HepG2 (cell line): ENCODE data around the gene PARP8. TPM values are rescaled to one million over a fixed set of nuclear protein-coding genes. Genes with fewer than 3 reads are reported as not detected.

Source experiments
- DNMT3B ChIP-seq: conservative IDR thresholded peaks from 2 replicates; pipeline ENCODE4 v1.6.1; 2016; ENCODE audit warnings: missing biosample characterization, control low read depth
- MYNN ChIP-seq: sonication (generic); formaldehyde crosslinking; IDR thresholded peaks from 2 replicates; pipeline ENCODE4 v1.4.0; 2020; ENCODE audit warnings: mild to moderate bottlenecking, low read depth, missing genetic modification reagents
- RFX1 ChIP-seq: fragments of 450-650 bp; IDR thresholded peaks from 2 replicates; pipeline ENCODE4 v1.6.1; 2017
- polyA plus RNA-seq, 8 experiments: library from polyadenylated mRNA; depleted of rRNA in 3 of 8; stranded (reverse) in 7 of 8; unstranded in 1 of 8; fragments of >200 nt; fragmentation: Illumina TruSeq in 4 of 8; extraction: Trizol in 4 of 8; gene quantifications; 2 replicates each; pipeline versions ENCODE4 v1.2.1 to v1.2.3, GENCODE V29; 2011 to 2016; ENCODE audit warnings: low read depth in 4 of 8, missing spikeins in 1 of 8, mixed read lengths in 1 of 8; ENCODE audit not compliant: insufficient read depth in 1 of 8
- total RNA-seq, 5 experiments: library from RNA; depleted of rRNA; stranded (reverse); fragments of >200 nt; fragmentation: Illumina TruSeq; extraction: Trizol; gene quantifications; 2 replicates each; pipeline ENCODE4 v1.2.3, GENCODE V29; 2016; ENCODE audit warnings: low read depth in 1 of 5
- TF ChIP-seq, protein P1 (sequence below): sonication (generic); formaldehyde crosslinking; IDR thresholded peaks from 2 replicates; pipeline ENCODE4 v1.4.0; 2020; ENCODE audit warnings: mild to moderate bottlenecking, missing genetic modification reagents
- TF ChIP-seq, protein P2 (sequence below): sonication (generic); formaldehyde crosslinking; IDR thresholded peaks from 2 replicates; pipeline ENCODE4 v1.5.0; 2020; ENCODE audit warnings: mild to moderate bottlenecking, missing genetic modification reagents, borderline replicate concordance
- TF ChIP-seq, protein P3 (sequence below): sonication (generic); formaldehyde crosslinking; IDR thresholded peaks from 2 replicates; pipeline ENCODE4 v1.5.1; 2020; ENCODE audit warnings: mild to moderate bottlenecking, moderate library complexity, missing genetic modification reagents

Gene PARP8
- total and polyA plus RNA-seq, 2 of the 13 experiments (the other 11 are each of a cell fraction or from before 2014, with no cell fraction given): 0.11 to 0.29 TPM

DNA sequence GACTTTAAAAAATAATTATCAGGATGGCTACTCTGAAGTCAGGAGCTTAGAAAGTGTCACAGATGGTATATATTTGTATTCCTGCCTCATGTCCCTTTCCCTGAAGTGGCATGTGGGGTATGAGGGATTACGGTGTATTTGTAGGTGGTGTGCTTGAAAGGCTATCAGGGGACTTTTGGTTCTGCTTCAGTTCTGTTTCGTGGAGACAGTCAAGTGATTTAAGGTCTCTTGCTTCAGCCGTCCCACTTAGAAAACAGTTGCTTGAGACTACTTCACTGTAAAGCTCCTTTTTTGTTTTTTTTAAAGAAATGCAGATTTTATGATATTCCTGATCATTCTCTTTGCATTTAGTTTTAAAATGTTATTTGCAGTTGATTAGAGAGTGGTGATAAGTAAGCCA lies 18.3 kb downstream of the PARP8 start (continued):
- TF ChIP-seq, protein P1, sequence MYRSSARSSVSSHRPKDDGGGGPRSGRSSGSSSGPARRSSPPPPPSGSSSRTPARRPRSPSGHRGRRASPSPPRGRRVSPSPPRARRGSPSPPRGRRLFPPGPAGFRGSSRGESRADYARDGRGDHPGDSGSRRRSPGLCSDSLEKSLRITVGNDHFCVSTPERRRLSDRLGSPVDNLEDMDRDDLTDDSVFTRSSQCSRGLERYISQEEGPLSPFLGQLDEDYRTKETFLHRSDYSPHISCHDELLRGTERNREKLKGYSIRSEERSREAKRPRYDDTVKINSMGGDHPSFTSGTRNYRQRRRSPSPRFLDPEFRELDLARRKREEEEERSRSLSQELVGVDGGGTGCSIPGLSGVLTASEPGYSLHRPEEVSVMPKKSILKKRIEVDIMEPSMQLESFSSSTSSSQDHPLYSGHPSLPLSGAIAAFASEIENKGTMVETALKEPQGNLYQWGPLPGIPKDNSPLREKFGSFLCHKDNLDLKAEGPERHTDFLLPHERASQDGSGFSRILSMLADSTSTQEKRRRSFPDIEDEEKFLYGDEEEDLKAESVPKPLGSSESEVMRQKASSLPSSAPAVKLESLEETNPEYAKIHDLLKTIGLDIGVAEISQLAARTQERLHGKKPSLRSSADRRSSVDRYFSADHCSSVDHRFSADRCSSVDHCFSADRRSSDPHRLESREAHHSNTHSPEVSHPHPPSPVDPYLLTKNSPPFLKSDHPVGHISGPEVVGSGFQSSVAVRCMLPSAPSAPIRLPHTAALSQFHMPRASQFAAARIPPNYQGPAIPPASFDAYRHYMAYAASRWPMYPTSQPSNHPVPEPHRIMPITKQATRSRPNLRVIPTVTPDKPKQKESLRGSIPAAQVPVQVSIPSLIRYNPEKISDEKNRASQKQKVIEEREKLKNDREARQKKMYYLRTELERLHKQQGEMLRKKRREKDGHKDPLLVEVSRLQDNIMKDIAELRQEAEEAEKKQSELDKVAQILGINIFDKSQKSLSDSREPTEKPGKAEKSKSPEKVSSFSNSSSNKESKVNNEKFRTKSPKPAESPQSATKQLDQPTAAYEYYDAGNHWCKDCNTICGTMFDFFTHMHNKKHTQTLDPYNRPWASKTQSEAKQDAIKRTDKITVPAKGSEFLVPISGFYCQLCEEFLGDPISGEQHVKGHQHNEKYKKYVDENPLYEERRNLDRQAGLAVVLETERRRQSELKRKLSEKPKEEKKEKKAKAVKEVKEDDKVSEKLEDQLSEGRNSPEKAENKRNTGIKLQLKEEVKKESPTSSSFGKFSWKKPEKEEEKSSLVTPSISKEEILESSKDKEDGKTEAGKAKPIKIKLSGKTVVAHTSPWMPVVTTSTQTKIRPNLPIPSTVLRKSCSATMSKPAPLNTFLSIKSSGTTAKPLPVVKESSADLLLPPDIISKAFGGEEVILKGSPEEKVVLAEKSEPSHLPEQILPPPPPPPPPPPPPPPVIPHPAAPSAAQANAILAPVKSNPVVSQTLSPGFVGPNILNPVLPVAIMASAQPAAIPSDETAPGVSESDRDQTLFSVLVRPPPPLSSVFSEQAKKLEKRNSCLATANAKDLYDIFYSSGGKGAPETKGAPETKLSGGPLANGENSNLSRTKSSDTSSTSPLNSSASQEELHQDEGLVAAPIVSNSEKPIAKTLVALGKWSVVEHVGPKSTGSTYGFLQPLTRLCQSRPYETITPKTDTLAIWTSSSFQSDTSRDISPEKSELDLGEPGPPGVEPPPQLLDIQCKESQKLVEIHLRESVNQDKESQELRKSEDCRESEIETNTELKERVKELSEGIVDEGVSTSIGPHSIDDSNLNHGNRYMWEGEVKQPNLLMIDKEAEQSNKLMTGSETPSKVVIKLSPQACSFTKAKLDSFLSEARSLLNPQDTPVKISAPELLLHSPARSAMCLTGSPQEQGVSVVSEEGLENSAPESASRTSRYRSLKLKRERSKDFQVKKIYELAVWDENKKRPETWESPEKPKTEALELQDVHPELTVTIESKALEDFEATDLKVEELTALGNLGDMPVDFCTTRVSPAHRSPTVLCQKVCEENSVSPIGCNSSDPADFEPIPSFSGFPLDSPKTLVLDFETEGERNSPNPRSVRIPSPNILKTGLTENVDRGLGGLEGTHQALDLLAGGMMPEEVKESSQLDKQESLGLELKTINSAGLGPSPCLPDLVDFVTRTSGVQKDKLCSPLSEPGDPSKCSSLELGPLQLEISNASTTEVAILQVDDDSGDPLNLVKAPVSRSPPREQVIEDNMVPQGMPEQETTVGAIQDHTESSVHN (CRISPR knock-in tag): no peak
- TF ChIP-seq, protein P2, sequence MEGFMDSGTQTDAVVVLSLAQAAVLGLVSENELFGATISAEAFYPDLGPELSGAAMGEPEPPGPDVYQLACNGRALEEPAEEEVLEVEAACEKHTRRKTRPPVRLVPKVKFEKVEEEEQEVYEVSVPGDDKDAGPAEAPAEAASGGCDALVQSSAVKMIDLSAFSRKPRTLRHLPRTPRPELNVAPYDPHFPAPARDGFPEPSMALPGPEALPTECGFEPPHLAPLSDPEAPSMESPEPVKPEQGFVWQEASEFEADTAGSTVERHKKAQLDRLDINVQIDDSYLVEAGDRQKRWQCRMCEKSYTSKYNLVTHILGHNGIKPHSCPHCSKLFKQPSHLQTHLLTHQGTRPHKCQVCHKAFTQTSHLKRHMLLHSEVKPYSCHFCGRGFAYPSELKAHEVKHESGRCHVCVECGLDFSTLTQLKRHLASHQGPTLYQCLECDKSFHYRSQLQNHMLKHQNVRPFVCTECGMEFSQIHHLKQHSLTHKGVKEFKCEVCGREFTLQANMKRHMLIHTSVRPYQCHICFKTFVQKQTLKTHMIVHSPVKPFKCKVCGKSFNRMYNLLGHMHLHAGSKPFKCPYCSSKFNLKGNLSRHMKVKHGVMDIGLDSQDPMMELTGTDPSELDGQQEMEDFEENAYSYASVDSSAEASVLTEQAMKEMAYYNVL (CRISPR knock-in tag): no peak
- TF ChIP-seq DNMT3B (CRISPR knock-in tag) (no peak), RFX1 (no peak), MYNN (CRISPR knock-in tag) (no peak)
- TF ChIP-seq, protein P3, sequence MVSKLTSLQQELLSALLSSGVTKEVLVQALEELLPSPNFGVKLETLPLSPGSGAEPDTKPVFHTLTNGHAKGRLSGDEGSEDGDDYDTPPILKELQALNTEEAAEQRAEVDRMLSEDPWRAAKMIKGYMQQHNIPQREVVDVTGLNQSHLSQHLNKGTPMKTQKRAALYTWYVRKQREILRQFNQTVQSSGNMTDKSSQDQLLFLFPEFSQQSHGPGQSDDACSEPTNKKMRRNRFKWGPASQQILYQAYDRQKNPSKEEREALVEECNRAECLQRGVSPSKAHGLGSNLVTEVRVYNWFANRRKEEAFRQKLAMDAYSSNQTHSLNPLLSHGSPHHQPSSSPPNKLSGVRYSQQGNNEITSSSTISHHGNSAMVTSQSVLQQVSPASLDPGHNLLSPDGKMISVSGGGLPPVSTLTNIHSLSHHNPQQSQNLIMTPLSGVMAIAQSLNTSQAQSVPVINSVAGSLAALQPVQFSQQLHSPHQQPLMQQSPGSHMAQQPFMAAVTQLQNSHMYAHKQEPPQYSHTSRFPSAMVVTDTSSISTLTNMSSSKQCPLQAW (CRISPR knock-in tag): no peak
